Gastrocnemius medialis (tissue), 4 donors: ENCODE measurements around the gene EPHA1. TPM values are rescaled to one million over a fixed set of nuclear protein-coding genes. Genes with fewer than 3 reads are reported as not detected.

ENCODE experiments used
- ATAC-seq, 2 donors: fragments of 150-250 bp; one replicate each; pipeline ENCODE4 v1.9.1; 2016
- DNase-seq, 2 donors: peaks; one replicate each; pipeline ENCODE4 v3.0.0-alpha.2; 2019
- H3K27ac ChIP-seq, 4 donors: fragments of 200-600 bp; sonication (generic); 1 replicate in 1 of 4; 2 replicates in 3 of 4; pipeline ENCODE4 v1.5.1; 2016 to 2018; ENCODE audit warnings: mild to moderate bottlenecking in 2 of 4, moderate library complexity in 1 of 4
- H3K27me3 ChIP-seq, 3 donors: fragments of 200-600 bp; sonication (generic) in 2 of 3; 1 replicate in 1 of 3; 2 replicates in 2 of 3; pipeline versions ENCODE4 v1.5.1 to v1.6.0; 2016 to 2019; ENCODE audit warnings: mild to moderate bottlenecking in 1 of 3, moderate library complexity in 1 of 3
- H3K36me3 ChIP-seq, 2 donors: fragments of 200-600 bp; sonication (generic) in 1 of 2; one replicate each; pipeline ENCODE4 v1.5.1; 2017 to 2018
- H3K4me1 ChIP-seq, 2 donors: fragments of 200-600 bp; sonication (generic) in 1 of 2; one replicate each; pipeline ENCODE4 v1.5.1; 2016 to 2017; ENCODE audit warnings: mild to moderate bottlenecking in 2 of 2
- H3K4me3 ChIP-seq, 4 donors: fragments of 200-600 bp; sonication (generic) in 3 of 4; 1 replicate in 1 of 4; 2 replicates in 3 of 4; pipeline ENCODE4 v1.5.1; 2016 to 2019; ENCODE audit warnings: mild to moderate bottlenecking in 2 of 4
- H3K9me3 ChIP-seq, 3 donors: fragments of 200-600 bp; sonication (generic) in 2 of 3; 1 replicate in 1 of 3; 2 replicates in 2 of 3; pipeline ENCODE4 v1.5.1; 2016 to 2019
- CTCF ChIP-seq, 5 experiments: fragments of 450-650 bp in 3 of 5; fragments of 200-600 bp in 2 of 5; sonication (generic) in 2 of 5; IDR thresholded peaks in 4 of 5; conservative IDR thresholded peaks in 1 of 5; 1 replicate in 4 of 5; 2 replicates in 1 of 5; pipeline ENCODE4 v1.5.1; 2016 to 2019; ENCODE audit warnings: antibody characterized with exemption in 5 of 5, mild to moderate bottlenecking in 3 of 5, moderate library complexity in 3 of 5
- POLR2A ChIP-seq, 2 donors: fragments of 450-650 bp; IDR thresholded peaks; one replicate each; pipeline ENCODE4 v1.6.1; 2017; ENCODE audit warnings: antibody characterized with exemption in 2 of 2, mild to moderate bottlenecking in 2 of 2, moderate library complexity in 2 of 2
- in situ Hi-C, 4 donors: fragments of 200-750 bp; cut with MboI; loops; one replicate each; pipeline versions ENCODE4 v1.15.0 to v1.8.0; 2017; ENCODE audit warnings: low sequenced_read_pairs in 4 of 4
- intact Hi-C: fragments of 100-400 bp; cut with DNase I; formaldehyde crosslinking; loops from one replicate; pipeline ENCODE4 v1.15.1; 2023; ENCODE audit warnings: low total_unique reads
- total RNA-seq, 4 donors: library from RNA; depleted of rRNA; stranded (reverse); fragments of >200 nt; gene quantifications; one replicate each; pipeline versions ENCODE4 v1.1.0 to v1.2.3, GENCODE V29; 2016

Gene EPHA1
- total RNA-seq, 4 donors from 2014 or later, result not detected

- Histone ChIP-seq H3K4me1 (peaks cover 44 to 47% of the 10 kb centered on the region in 2 donors), H3K36me3 (no peaks in the 10 kb centered on the region), H3K9me3 (no peaks in the 10 kb centered on the region), H3K27ac (peak overlapping the region; percentile 92 to 100 (median 98)), H3K27me3 (no peaks in the 10 kb centered on the region), H3K4me3 (peak overlapping the region; percentile 78 to 99 (median 86))
- in situ Hi-C loops (no loop called here), intact Hi-C loops (loop anchor here (2.0 to 10.0 kb wide), 6 partner anchors 35 to 525 kb away; partner anchors contain the start of genes CASP2, GSTK1 and TCAF1)
- peak; percentile 66 to 82 for DNase-seq
- TF ChIP-seq POLR2A (IDR thresholded peaks at IDR 0.05) (no peak), CTCF (IDR thresholded peaks at IDR 0.05 in 4 of 5, conservative IDR thresholded peaks at IDR 0.05 in 1 of 5) (peak; percentile 89 to 95 (median 91))
- peak; percentile 60 to 63 for ATAC-seq
Measured at GRCh38 chr7:143380260-143380645, 28.4 kb downstream of the EPHA1 start.

GRCh38 chr7:143379611-143380259, 28.9 kb downstream of the EPHA1 start:
- Histone ChIP-seq H3K36me3 (no peaks in the 10 kb centered on the region), H3K4me3 (peak overlapping the region; percentile 78 to 99 (median 86)), H3K4me1 (peaks cover 39 to 41% of the 10 kb centered on the region in 2 donors), H3K9me3 (no peaks in the 10 kb centered on the region), H3K27ac (peak overlapping the region; percentile 92 to 100 (median 98)), H3K27me3 (no peaks in the 10 kb centered on the region)
- DNase-seq (no peak), ATAC-seq (peak in 1 of 2 donors; percentile 5)
- in situ Hi-C loops (loop anchor here in 1 of 4 donors (5.0 kb wide), 1 partner anchor 33 kb away; no protein-coding TSS in a partner anchor), intact Hi-C loops (loop anchor here (2.0 to 10.0 kb wide), 6 partner anchors 35 to 525 kb away; partner anchors contain the start of genes CASP2, GSTK1 and TCAF1)
- TF ChIP-seq POLR2A (IDR thresholded peaks at IDR 0.05) (no peak), CTCF (IDR thresholded peaks at IDR 0.05 in 4 of 5, conservative IDR thresholded peaks at IDR 0.05 in 1 of 5) (no peak)

- TF ChIP-seq CTCF (IDR thresholded peaks at IDR 0.05 in 4 of 5, conservative IDR thresholded peaks at IDR 0.05 in 1 of 5) (no peak), POLR2A (IDR thresholded peaks at IDR 0.05) (no peak)
- ATAC-seq (no peak), DNase-seq (no peak)
- Histone ChIP-seq H3K4me1 (peaks cover 11 to 14% of the 10 kb centered on the region in 2 donors), H3K9me3 (no peaks in the 10 kb centered on the region), H3K36me3 (no peaks in the 10 kb centered on the region), H3K4me3 (no peak overlapping the region), H3K27ac (no peak overlapping the region), H3K27me3 (no peaks in the 10 kb centered on the region)
- intact Hi-C loops, result no loop called here
- in situ Hi-C loops, result loop anchor here in 1 of 4 donors (5.0 kb wide), 1 partner anchor 36 kb away; no protein-coding TSS in a partner anchor
Measured at GRCh38 chr7:143376396-143376795, 32.3 kb downstream of the EPHA1 start.

GRCh38 chr7:143375298-143376034, 33.2 kb downstream of the EPHA1 start:
- Histone ChIP-seq H3K4me3 (no peak overlapping the region), H3K9me3 (no peaks in the 10 kb centered on the region), H3K36me3 (no peaks in the 10 kb centered on the region), H3K4me1 (peaks cover 11 to 14% of the 10 kb centered on the region in 2 donors), H3K27me3 (no peaks in the 10 kb centered on the region), H3K27ac (peak overlapping the region in 1 of 4 donors; percentile 23)
- in situ Hi-C loops (loop anchor here in 1 of 4 donors (5.0 kb wide), 1 partner anchor 37 kb away; no protein-coding TSS in a partner anchor), intact Hi-C loops (no loop called here)
- DNase-seq (no peak), ATAC-seq (no peak)
- TF ChIP-seq POLR2A (IDR thresholded peaks at IDR 0.05), result no peak
- TF ChIP-seq CTCF (IDR thresholded peaks at IDR 0.05 in 4 of 5, conservative IDR thresholded peaks at IDR 0.05 in 1 of 5), result no peak
